Measurements from ENCODE around the gene MERTK.
A peak's percentile ranks its signal among the peaks of the same experiment; 100 is the strongest.

The MERTK gene

GRCh38 chr2:111983478-111984212 lies 85.2 kb downstream of the MERTK start:
- TF ChIP-seq, protein P1, sequence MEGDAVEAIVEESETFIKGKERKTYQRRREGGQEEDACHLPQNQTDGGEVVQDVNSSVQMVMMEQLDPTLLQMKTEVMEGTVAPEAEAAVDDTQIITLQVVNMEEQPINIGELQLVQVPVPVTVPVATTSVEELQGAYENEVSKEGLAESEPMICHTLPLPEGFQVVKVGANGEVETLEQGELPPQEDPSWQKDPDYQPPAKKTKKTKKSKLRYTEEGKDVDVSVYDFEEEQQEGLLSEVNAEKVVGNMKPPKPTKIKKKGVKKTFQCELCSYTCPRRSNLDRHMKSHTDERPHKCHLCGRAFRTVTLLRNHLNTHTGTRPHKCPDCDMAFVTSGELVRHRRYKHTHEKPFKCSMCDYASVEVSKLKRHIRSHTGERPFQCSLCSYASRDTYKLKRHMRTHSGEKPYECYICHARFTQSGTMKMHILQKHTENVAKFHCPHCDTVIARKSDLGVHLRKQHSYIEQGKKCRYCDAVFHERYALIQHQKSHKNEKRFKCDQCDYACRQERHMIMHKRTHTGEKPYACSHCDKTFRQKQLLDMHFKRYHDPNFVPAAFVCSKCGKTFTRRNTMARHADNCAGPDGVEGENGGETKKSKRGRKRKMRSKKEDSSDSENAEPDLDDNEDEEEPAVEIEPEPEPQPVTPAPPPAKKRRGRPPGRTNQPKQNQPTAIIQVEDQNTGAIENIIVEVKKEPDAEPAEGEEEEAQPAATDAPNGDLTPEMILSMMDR (IDR thresholded peaks at IDR 0.05; ENCODE audit: low read depth, low read length): no peak
- H3K4me3 ChIP-seq (ENCODE audit: low read depth, low read length): no peak overlapping the region
- in situ Hi-C loops (cut with HindIII; ENCODE audit: low sequenced_read_pairs): no loop called here
- DNase-seq (ENCODE audit: low read depth, low spot score): no peak

DNA sequence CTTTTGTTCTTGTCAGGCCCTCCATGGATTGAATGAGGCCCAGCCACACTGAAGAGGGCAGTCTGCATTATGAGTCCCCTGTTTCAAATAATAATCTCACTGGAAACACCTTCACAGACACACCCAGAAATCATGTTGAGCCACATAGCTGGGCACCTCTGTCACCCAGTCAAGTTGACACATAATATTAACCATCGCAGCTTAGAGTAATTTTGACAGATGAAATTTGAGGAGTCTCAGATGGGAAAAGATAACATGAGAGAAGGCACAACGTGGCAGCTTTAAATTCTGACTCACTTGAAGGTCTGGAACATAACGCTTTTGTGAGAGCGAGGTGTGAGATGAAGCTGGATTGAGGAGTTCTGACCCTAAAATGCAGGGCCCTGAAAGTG lies 85.8 kb downstream of the MERTK start:
- in situ Hi-C loops (cut with HindIII; ENCODE audit: low sequenced_read_pairs): no loop called here
- DNase-seq (ENCODE audit: low read depth, low spot score): no peak
- TF ChIP-seq, protein P1 (IDR thresholded peaks at IDR 0.05; ENCODE audit: low read depth, low read length): no peak
- H3K4me3 ChIP-seq (ENCODE audit: low read depth, low read length): no peak overlapping the region

- TF ChIP-seq, protein P1 (IDR thresholded peaks at IDR 0.05; ENCODE audit: low read depth, low read length): no peak
- H3K4me3 ChIP-seq (ENCODE audit: low read depth, low read length): no peak overlapping the region
- in situ Hi-C loops (cut with HindIII; ENCODE audit: low sequenced_read_pairs): no loop called here
- no peak for DNase-seq (ENCODE audit: low read depth, low spot score)
These were observed 87.1 kb downstream of the MERTK start for GRCh38 chr2:111985514-111985913.

- DNase-seq (ENCODE audit: low read depth, low spot score): peak; percentile 18
- in situ Hi-C loops (cut with HindIII; ENCODE audit: low sequenced_read_pairs): no loop called here
- TF ChIP-seq, protein P1 (IDR thresholded peaks at IDR 0.05; ENCODE audit: low read depth, low read length): no peak
- no peak overlapping the region for H3K4me3 ChIP-seq (ENCODE audit: low read depth, low read length)
These were observed 87.9 kb downstream of the MERTK start for GRCh38 chr2:111986116-111986900.

DNA sequence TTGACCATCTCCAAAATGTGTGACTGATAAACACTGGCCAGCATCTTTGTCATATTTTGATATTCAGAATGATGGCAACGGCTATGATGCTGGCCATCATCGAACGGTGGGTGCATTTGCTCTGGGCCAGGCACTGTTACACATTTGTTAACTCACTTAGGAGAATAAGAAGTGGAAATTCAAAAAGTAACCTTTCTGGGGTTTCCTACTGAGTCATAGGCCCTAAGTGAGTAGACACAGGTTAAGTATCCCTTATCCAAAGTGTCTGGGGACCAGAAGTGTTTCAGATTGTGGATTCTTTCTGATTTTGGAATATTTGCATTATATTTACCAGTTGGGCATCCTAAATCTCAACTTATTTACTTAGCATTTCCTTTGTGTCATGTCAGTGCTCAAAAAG lies 92.0 kb downstream of the MERTK start:
- DNase-seq (ENCODE audit: low read depth, low spot score): no peak
- TF ChIP-seq, protein P1 (IDR thresholded peaks at IDR 0.05; ENCODE audit: low read depth, low read length): no peak
- no peak overlapping the region for H3K4me3 ChIP-seq (ENCODE audit: low read depth, low read length)
- in situ Hi-C loops (cut with HindIII; ENCODE audit: low sequenced_read_pairs): no loop called here

DNA sequence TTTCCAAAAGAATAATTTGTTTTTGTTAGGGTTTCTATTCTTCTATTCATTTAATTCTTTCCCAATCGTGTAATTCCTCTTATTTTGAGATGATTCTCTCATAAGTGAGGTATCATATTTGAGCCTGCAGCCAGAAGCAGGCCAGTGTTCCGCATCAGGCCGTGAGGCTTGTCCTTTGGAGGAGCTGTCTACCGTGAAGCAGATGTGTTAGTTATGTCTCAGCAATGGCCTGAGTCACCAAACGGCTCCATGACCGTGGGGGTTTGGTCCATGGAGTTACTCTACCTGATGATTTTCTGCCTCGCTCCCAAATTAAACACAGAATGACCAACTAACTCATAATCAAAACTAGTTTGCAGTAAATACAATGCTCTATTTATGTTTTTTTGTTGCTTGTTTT lies 92.4 kb downstream of the MERTK start:
- TF ChIP-seq, protein P1 (IDR thresholded peaks at IDR 0.05; ENCODE audit: low read depth, low read length): no peak
- no peak overlapping the region for H3K4me3 ChIP-seq (ENCODE audit: low read depth, low read length)
- DNase-seq (ENCODE audit: low read depth, low spot score): no peak
- in situ Hi-C loops (cut with HindIII; ENCODE audit: low sequenced_read_pairs): no loop called here

All from astrocyte of the spinal cord (primary cell).